Karpas-422 (cell line): Measurements from ENCODE around the gene PNPLA7. TPM values are rescaled to one million over a fixed set of nuclear protein-coding genes. Genes with fewer than 3 reads are reported as not detected.

Experiments used
- DNase-seq: peaks from one replicate; pipeline ENCODE4 v3.0.0-alpha.2; 2015
- H2AFZ ChIP-seq: fragments of 200-600 bp; sonication (generic); 2 replicates; pipeline ENCODE4 v1.6.1; 2014; ENCODE audit warnings: antibody characterized with exemption, low read length, mixed read lengths
- H3K27ac ChIP-seq: fragments of 200-600 bp; sonication (generic); 2 replicates; pipeline ENCODE4 v1.5.1; 2014; ENCODE audit warnings: mild to moderate bottlenecking, low read length, moderate library complexity
- H3K27me3 ChIP-seq: fragments of 200-600 bp; sonication (generic); 2 replicates; pipeline ENCODE4 v1.6.1; 2014; ENCODE audit warnings: low read length, mixed read lengths
- H3K36me3 ChIP-seq: fragments of 200-600 bp; sonication (generic); 2 replicates; pipeline ENCODE4 v1.6.1; 2014; ENCODE audit warnings: low read length, mixed read lengths; ENCODE audit not compliant: insufficient read depth
- H3K4me1 ChIP-seq: fragments of 200-600 bp; sonication (generic); 2 replicates; pipeline ENCODE4 v1.6.1; 2014; ENCODE audit warnings: mild to moderate bottlenecking, low read length, mixed read lengths
- H3K4me2 ChIP-seq: fragments of 200-600 bp; sonication (generic); 2 replicates; pipeline ENCODE4 v1.6.1; 2014; ENCODE audit warnings: low read length, low read depth, mild to moderate bottlenecking; ENCODE audit not compliant: poor library complexity, severe bottlenecking
- H3K4me3 ChIP-seq: fragments of 200-600 bp; sonication (generic); 2 replicates; pipeline ENCODE4 v1.5.1; 2014; ENCODE audit warnings: mild to moderate bottlenecking, antibody characterized with exemption, low read length, mixed read lengths
- H3K79me2 ChIP-seq: fragments of 200-600 bp; sonication (generic); 2 replicates; pipeline ENCODE4 v1.6.1; 2014; ENCODE audit warnings: mild to moderate bottlenecking, low read length, mixed read lengths
- H3K9ac ChIP-seq: fragments of 200-600 bp; sonication (generic); 2 replicates; pipeline ENCODE4 v1.6.0; 2014; ENCODE audit warnings: low read length
- H3K9me2 ChIP-seq: fragments of 200-600 bp; sonication (generic), shearing (Covaris generic); replicated peaks from 2 replicates; pipeline ENCODE4 v1.6.0; 2014; ENCODE audit warnings: mild to moderate bottlenecking, low read length, moderate library complexity; ENCODE audit not compliant: insufficient read depth
- H3K9me3 ChIP-seq: fragments of 300-700, 200-600 bp; sonication (generic); 2 replicates; pipeline ENCODE4 v1.6.1; 2014; ENCODE audit warnings: low read length, mixed read lengths
- H4K20me1 ChIP-seq: fragments of 200-600 bp; sonication (generic); 2 replicates; pipeline ENCODE4 v1.6.1; 2014; ENCODE audit warnings: mild to moderate bottlenecking, antibody characterized with exemption, low read length, low read depth; ENCODE audit not compliant: insufficient read depth
- total RNA-seq: library from RNA; depleted of rRNA; stranded (reverse); fragments of >200 nt; shearing (Covaris generic); gene quantifications from 2 replicates; pipeline ENCODE4 v1.2.3, GENCODE V29; 2014; ENCODE audit warnings: low replicate concordance

PNPLA7 gene
- total RNA-seq, 1 experiment from 2014 or later: 1.8 TPM

GRCh38 chr9:137500666-137501397, 49.4 kb downstream of the PNPLA7 start:
- Histone ChIP-seq H3K27ac (no peak overlapping the region), H3K9ac (no peak overlapping the region), H3K9me2 (no peaks in the 10 kb centered on the region), H3K9me3 (no peaks in the 10 kb centered on the region), H3K79me2 (no peaks in the 10 kb centered on the region), H4K20me1 (no peaks in the 10 kb centered on the region), H3K27me3 (no peaks in the 10 kb centered on the region), H3K4me2 (no peak overlapping the region), H2AFZ (no peak overlapping the region), H3K36me3 (no peaks in the 10 kb centered on the region), H3K4me3 (no peak overlapping the region), H3K4me1 (no peaks in the 10 kb centered on the region)
- DNase-seq: no peak

DNA sequence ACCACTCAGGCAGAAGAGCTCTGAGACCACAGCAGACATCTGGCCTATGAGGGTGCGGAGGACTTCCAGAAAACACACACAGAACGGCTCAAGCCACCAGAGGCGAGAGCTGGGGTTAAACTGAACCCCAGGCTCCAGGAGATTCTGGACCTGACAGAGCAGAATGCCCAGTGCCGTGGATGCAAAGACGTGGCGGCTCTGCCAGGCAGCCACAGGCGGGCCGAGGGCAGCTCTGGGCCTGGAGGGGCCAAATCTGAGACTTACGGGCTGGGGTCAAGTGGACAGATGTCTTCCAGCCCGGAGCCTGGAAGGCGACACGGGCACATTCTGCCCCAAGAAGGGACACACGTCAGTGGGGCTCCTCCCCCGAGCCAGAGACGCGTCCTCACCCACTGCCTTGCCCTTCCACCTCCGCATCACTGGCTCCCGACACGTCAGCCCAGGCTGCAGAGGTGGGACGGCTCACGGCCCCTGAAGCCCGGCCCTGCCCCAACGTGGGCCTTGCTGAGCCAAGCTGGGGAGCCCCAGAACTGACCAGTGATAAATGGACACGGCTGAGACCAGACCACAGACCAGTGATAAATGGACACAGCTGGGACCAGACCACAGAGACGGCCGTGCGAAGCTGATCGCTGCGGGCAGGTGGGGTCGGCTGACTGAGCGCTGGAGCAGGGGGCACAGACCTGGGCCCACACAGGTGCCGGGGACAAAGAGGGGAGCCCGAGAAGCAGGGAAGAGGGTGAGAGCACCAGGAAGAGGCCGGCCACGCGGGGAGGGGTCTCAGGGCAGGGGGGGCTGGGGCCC, 50.1 kb downstream of the PNPLA7 start:
- H3K36me3 ChIP-seq: no peaks in the 10 kb centered on the region
- no peaks in the 10 kb centered on the region for H4K20me1 ChIP-seq
- H3K27ac ChIP-seq: no peak overlapping the region
- no peaks in the 10 kb centered on the region for H3K9me2 ChIP-seq
- no peaks in the 10 kb centered on the region for H3K79me2 ChIP-seq
- no peak overlapping the region for H2AFZ ChIP-seq
- H3K27me3 ChIP-seq: no peaks in the 10 kb centered on the region
- no peaks in the 10 kb centered on the region for H3K4me1 ChIP-seq
- H3K4me3 ChIP-seq: no peak overlapping the region
- no peak for DNase-seq
- no peak overlapping the region for H3K4me2 ChIP-seq
- no peak overlapping the region for H3K9ac ChIP-seq
- no peaks in the 10 kb centered on the region for H3K9me3 ChIP-seq

- H3K36me3 ChIP-seq: no peaks in the 10 kb centered on the region
- H2AFZ ChIP-seq: no peak overlapping the region
- no peak overlapping the region for H3K4me2 ChIP-seq
- no peak for DNase-seq
- H3K9me3 ChIP-seq: no peaks in the 10 kb centered on the region
- H3K27me3 ChIP-seq: no peaks in the 10 kb centered on the region
- H4K20me1 ChIP-seq: no peaks in the 10 kb centered on the region
- H3K4me1 ChIP-seq: no peaks in the 10 kb centered on the region
- H3K9me2 ChIP-seq: no peaks in the 10 kb centered on the region
- H3K4me3 ChIP-seq: no peak overlapping the region
- no peaks in the 10 kb centered on the region for H3K79me2 ChIP-seq
- H3K27ac ChIP-seq: no peak overlapping the region
- no peak overlapping the region for H3K9ac ChIP-seq
Measured at GRCh38 chr9:137499416-137499815, 50.8 kb downstream of the PNPLA7 start.

- no peaks in the 10 kb centered on the region for H3K4me1 ChIP-seq
- H3K27ac ChIP-seq: no peak overlapping the region
- no peaks in the 10 kb centered on the region for H3K27me3 ChIP-seq
- H3K79me2 ChIP-seq: no peaks in the 10 kb centered on the region
- no peak overlapping the region for H2AFZ ChIP-seq
- H3K9me2 ChIP-seq: no peaks in the 10 kb centered on the region
- no peaks in the 10 kb centered on the region for H4K20me1 ChIP-seq
- H3K4me2 ChIP-seq: no peak overlapping the region
- no peak overlapping the region for H3K4me3 ChIP-seq
- no peak overlapping the region for H3K9ac ChIP-seq
- no peaks in the 10 kb centered on the region for H3K36me3 ChIP-seq
- DNase-seq: no peak
- no peaks in the 10 kb centered on the region for H3K9me3 ChIP-seq
Measured at GRCh38 chr9:137498720-137499150, 51.5 kb downstream of the PNPLA7 start.

GRCh38 chr9:137497921-137498719, 52.1 kb downstream of the PNPLA7 start:
- Histone ChIP-seq H3K27me3 (no peaks in the 10 kb centered on the region), H3K27ac (no peak overlapping the region)

DNA sequence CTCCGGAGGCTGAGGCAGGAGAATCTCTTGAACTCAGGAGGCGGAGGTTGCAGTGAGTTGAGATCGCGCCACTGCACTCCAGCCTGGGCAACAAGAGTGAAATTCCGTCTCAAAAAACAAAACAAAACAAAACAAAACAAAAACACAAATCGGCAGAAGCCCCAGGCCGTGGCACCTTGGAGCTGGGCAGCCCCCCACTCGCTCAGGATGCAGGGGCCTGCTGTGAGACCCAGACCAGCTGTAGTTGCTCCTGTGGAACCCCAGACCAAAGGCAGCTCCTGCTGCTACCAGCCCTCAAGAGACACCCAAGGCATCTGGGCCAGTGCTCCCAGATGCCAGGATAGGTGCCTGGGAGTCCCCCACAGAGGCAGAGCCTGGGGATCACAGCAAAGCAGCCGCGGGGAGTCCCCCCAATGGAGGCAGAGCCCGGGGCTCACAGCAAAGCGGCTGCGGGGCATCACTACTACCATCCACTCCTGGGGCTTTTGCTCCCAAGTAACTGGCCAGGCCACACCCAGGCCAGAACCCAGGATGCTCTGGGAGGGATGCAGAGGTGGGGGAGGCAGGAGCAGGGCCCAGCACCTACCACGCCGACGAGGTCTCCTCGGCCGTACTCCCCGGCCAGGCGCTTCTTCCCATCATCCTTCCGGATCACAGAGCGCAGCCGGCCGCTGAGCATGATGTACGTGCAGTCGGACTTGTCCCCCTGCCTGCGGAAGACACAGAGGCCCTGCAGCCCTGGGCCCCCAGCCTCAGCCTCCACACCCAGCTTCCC, 53.4 kb downstream of the PNPLA7 start:
- Histone ChIP-seq H3K9me2 (no peaks in the 10 kb centered on the region), H3K79me2 (no peaks in the 10 kb centered on the region), H3K4me2 (no peak overlapping the region), H3K4me1 (no peaks in the 10 kb centered on the region), H3K4me3 (no peak overlapping the region), H3K27me3 (no peaks in the 10 kb centered on the region), H3K9ac (no peak overlapping the region), H2AFZ (no peak overlapping the region), H4K20me1 (no peaks in the 10 kb centered on the region), H3K9me3 (no peaks in the 10 kb centered on the region; the same call in 1 of the 2 replicates), H3K36me3 (no peaks in the 10 kb centered on the region), H3K27ac (no peak overlapping the region)
- no peak for DNase-seq

More at GRCh38 chr9:137497921-137498719, 52.1 kb downstream of the PNPLA7 start:
- Histone ChIP-seq H3K9ac (no peak overlapping the region), H4K20me1 (no peaks in the 10 kb centered on the region), H3K4me1 (no peaks in the 10 kb centered on the region), H3K9me3 (no peaks in the 10 kb centered on the region; the same call in 1 of the 2 replicates), H3K79me2 (no peaks in the 10 kb centered on the region), H3K4me3 (no peak overlapping the region), H3K36me3 (no peaks in the 10 kb centered on the region), H2AFZ (no peak overlapping the region), H3K9me2 (no peaks in the 10 kb centered on the region), H3K4me2 (no peak overlapping the region)
- DNase-seq: no peak

- Histone ChIP-seq H3K4me1 (no peaks in the 10 kb centered on the region), H3K4me2 (no peak overlapping the region), H3K36me3 (no peaks in the 10 kb centered on the region), H3K27ac (no peak overlapping the region), H3K27me3 (no peaks in the 10 kb centered on the region), H2AFZ (no peak overlapping the region), H3K4me3 (no peak overlapping the region), H4K20me1 (no peaks in the 10 kb centered on the region), H3K9ac (no peak overlapping the region), H3K9me3 (no peaks in the 10 kb centered on the region; the same call in 1 of the 2 replicates), H3K79me2 (no peaks in the 10 kb centered on the region), H3K9me2 (no peaks in the 10 kb centered on the region)
- no peak for DNase-seq
Measured at GRCh38 chr9:137494550-137495351, 55.5 kb downstream of the PNPLA7 start.
